K562 (cell line): Measurements from ENCODE around the gene HSD11B1L. TPM values are rescaled to one million over a fixed set of nuclear protein-coding genes. Genes with fewer than 3 reads are reported as not detected.

ENCODE experiments used
- CBX8 ChIP-seq: fragments of 200-600 bp; sonication (generic); IDR thresholded peaks from 2 replicates; pipeline ENCODE4 v1.6.1; 2012; ENCODE audit warnings: borderline replicate concordance, mixed run types, low read depth, mild to moderate bottlenecking, moderate library complexity, mixed read lengths, low read length, control low read depth, inconsistent platforms; ENCODE audit not compliant: poor library complexity, severe bottlenecking; ENCODE audit errors: extremely low read depth
- ETV6 ChIP-seq, 3 experiments: fragments of 150-350 bp in 1 of 3; sonication (generic) in 1 of 3; formaldehyde crosslinking in 1 of 3; IDR thresholded peaks; 2 replicates each; pipeline versions ENCODE4 v1.6.1 to v1.8.0; 2014 to 2022; ENCODE audit warnings: borderline replicate concordance in 2 of 3, low read depth in 2 of 3, antibody characterized with exemption in 1 of 3, low read length in 1 of 3, mild to moderate bottlenecking in 1 of 3, missing genetic modification reagents in 1 of 3
- ILF3 ChIP-seq: fragments of 450-650 bp; IDR thresholded peaks from 2 replicates; pipeline ENCODE4 v1.6.1; 2018; ENCODE audit warnings: antibody characterized with exemption, mild to moderate bottlenecking, moderate library complexity, borderline replicate concordance
- NFXL1 ChIP-seq: fragments of 450-650 bp; formaldehyde crosslinking; IDR thresholded peaks from 2 replicates; pipeline ENCODE4 v1.4.0; 2021; ENCODE audit warnings: mild to moderate bottlenecking
- OTX1 ChIP-seq: fragments of 450-650 bp; formaldehyde crosslinking; IDR thresholded peaks from 2 replicates; pipeline ENCODE4 v1.4.0; 2022; ENCODE audit warnings: mild to moderate bottlenecking
- RFX7 ChIP-seq: fragments of 250-450 bp; sonication (Bioruptor Pico); IDR thresholded peaks from 2 replicates; pipeline ENCODE4 v1.5.1; 2021; ENCODE audit warnings: mild to moderate bottlenecking
- TCF15 ChIP-seq: fragments of 250-450 bp; sonication (Bioruptor Pico); IDR thresholded peaks from 2 replicates; pipeline ENCODE4 v1.8.0; 2022; ENCODE audit warnings: moderate library complexity, mild to moderate bottlenecking, inconsistent platforms
- ZBTB40 ChIP-seq, 2 experiments: fragments of 450-650 bp in 1 of 2; sonication (generic) in 1 of 2; formaldehyde crosslinking in 1 of 2; IDR thresholded peaks; 2 replicates each; pipeline versions ENCODE4 v1.7.1 to v1.9.0; 2016 to 2022; ENCODE audit warnings: inconsistent platforms in 1 of 2, mild to moderate bottlenecking in 1 of 2, missing genetic modification reagents in 1 of 2
- ZNF12 ChIP-seq: sonication (generic); formaldehyde crosslinking; IDR thresholded peaks from 2 replicates; pipeline ENCODE4 v1.4.0; 2020; ENCODE audit warnings: mild to moderate bottlenecking, missing genetic modification reagents
- ZNF347 ChIP-seq: fragments of 450-650 bp; formaldehyde crosslinking; IDR thresholded peaks from 2 replicates; pipeline ENCODE4 v1.4.0; 2020; ENCODE audit warnings: low read depth, mild to moderate bottlenecking, moderate library complexity
- ZNF449 ChIP-seq: fragments of 250-450 bp; sonication (Bioruptor Pico); IDR thresholded peaks from 2 replicates; pipeline ENCODE4 v1.8.0; 2022; ENCODE audit warnings: moderate library complexity, mild to moderate bottlenecking, inconsistent platforms
- polyA plus RNA-seq, 8 experiments: library from polyadenylated mRNA; depleted of rRNA in 4 of 8; stranded (reverse) in 5 of 8; unstranded in 3 of 8; fragments of >200 nt; fragmentation: Nextera tagmentation in 2 of 8; fragmentation: Illumina TruSeq in 1 of 8; extraction: Ambion mirVana in 2 of 8; extraction: Trizol in 1 of 8; gene quantifications; 2 replicates each; pipeline versions ENCODE4 v1.2.1 to v1.2.3, GENCODE V29; 2011 to 2014; ENCODE audit warnings: inconsistent platforms in 1 of 8, missing spikeins in 1 of 8
- total RNA-seq, 7 experiments: library from RNA; depleted of rRNA in 6 of 7; stranded (reverse); fragments of >200 nt in 6 of 7; fragmentation: Illumina TruSeq in 2 of 7; extraction: Trizol in 2 of 7; gene quantifications; 2 replicates each; pipeline versions ENCODE4 v1.2.1 to v1.2.3, GENCODE V29; 2011 to 2021; ENCODE audit warnings: low replicate concordance in 1 of 7

Gene HSD11B1L
- total and polyA plus RNA-seq, 9 of the 15 experiments (the other 6 are each of a cell fraction or from before 2014, with no cell fraction given): 0.31 to 7.7 (median 2.3) TPM

GRCh38 chr19:5718579-5719273 is 37.9 kb downstream of the HSD11B1L start (continued):
- TF ChIP-seq ZBTB40 (IDR thresholded peaks at IDR 0.05) (no peak), ZBTB40 (CRISPR knock-in tag; IDR thresholded peaks at IDR 0.05) (no peak), TCF15 (CRISPR knock-in tag) (no peak), ILF3 (no peak), ZNF12 (CRISPR knock-in tag) (no peak), OTX1 (CRISPR knock-in tag) (0 out of 2 replicates have a peak, but pooled peaks have one; percentile 5), CBX8 (no peak), NFXL1 (CRISPR knock-in tag) (no peak), ZNF347 (CRISPR knock-in tag) (no peak), ETV6 (IDR thresholded peaks at IDR 0.05; ENCODE audit: borderline replicate concordance in 1 of 2, low read depth in 2 of 2, low read length in 1 of 2) (no peak), ETV6 (CRISPR knock-in tag; IDR thresholded peaks at IDR 0.05; ENCODE audit: borderline replicate concordance) (no peak), RFX7 (CRISPR knock-in tag) (no peak), ZNF449 (CRISPR knock-in tag) (no peak)
